H1 (cell line): ENCODE measurements around the gene SUGP1. TPM values are rescaled to one million over a fixed set of nuclear protein-coding genes. Genes with fewer than 3 reads are reported as not detected.

Experiments used
- CTCF ChIA-PET: fragments of 300-600 bp; sonication (Branson Sonifier 250); formaldehyde crosslinking; loops from one replicate; lab custom pipeline; 2021; ENCODE audit not compliant: partially characterized antibody; lab: Charles Lee
- POLR2A ChIA-PET: fragments of 300-600 bp; sonication (Branson Sonifier 250); formaldehyde crosslinking; loops from one replicate; lab custom pipeline; 2021; ENCODE audit warnings: inconsistent platforms; ENCODE audit not compliant: partially characterized antibody; lab: Charles Lee
- DNase-seq, 2 experiments: peaks; one replicate each; pipeline versions ENCODE4 v3.0.0 to v3.0.0-alpha.2; 2010 to 2022; ENCODE audit warnings: low spot score in 2 of 2, low read depth in 1 of 2, mixed read lengths in 1 of 2
- FAIRE-seq: peaks from 2 replicates; lab custom pipeline; 2011; peaks lifted over from hg19 to GRCh38; lab: Jason Lieb, UNC
- H2AFZ ChIP-seq: 2 replicates; pipeline ENCODE4 v1.8.1; 2012; ENCODE audit warnings: low read length, inconsistent platforms
- H2AK5ac ChIP-seq: 2 replicates; pipeline ENCODE4 v1.6.1; 2013; ENCODE audit warnings: low read depth, low read length
- H2BK120ac ChIP-seq: replicated peaks from 2 replicates; pipeline ENCODE3; 2013; ENCODE audit warnings: low read depth, low read length, inconsistent platforms
- H2BK12ac ChIP-seq: 2 replicates; pipeline ENCODE4 v1.6.1; 2013; ENCODE audit warnings: low read depth, low read length
- H2BK15ac ChIP-seq: 2 replicates; pipeline ENCODE4 v1.6.1; 2013; ENCODE audit warnings: low read length
- H2BK20ac ChIP-seq: 2 replicates; pipeline ENCODE4 v1.6.1; 2013; ENCODE audit warnings: low read length
- H2BK5ac ChIP-seq: 2 replicates; pipeline ENCODE4 v1.6.1; 2013; ENCODE audit warnings: low read depth, low read length
- H3K14ac ChIP-seq: 2 replicates; pipeline ENCODE4 v1.6.1; 2013; ENCODE audit warnings: inconsistent platforms; ENCODE audit not compliant: insufficient read length
- H3K18ac ChIP-seq: 2 replicates; pipeline ENCODE4 v1.6.1; 2013; ENCODE audit warnings: low read length; ENCODE audit errors: extremely low read depth
- H3K23ac ChIP-seq: 2 replicates; pipeline ENCODE4 v1.6.1; 2013; ENCODE audit warnings: inconsistent platforms; ENCODE audit not compliant: insufficient read length
- H3K23me2 ChIP-seq: 2 replicates; pipeline ENCODE4 v1.6.1; 2013; ENCODE audit warnings: low read depth, low read length
- H3K27ac ChIP-seq: 2 replicates; pipeline ENCODE4 v1.6.1; 2011; ENCODE audit warnings: low read depth, low read length, inconsistent platforms
- H3K27me3 ChIP-seq, 4 experiments: replicated peaks in 1 of 4; 1 replicate in 1 of 4; 2 replicates in 3 of 4; pipeline versions ENCODE4 v1.6.1 to v1.8.1; 2011 to 2013; ENCODE audit warnings: low read length in 3 of 4, mild to moderate bottlenecking in 3 of 4, inconsistent platforms in 2 of 4, mixed read lengths in 2 of 4, moderate library complexity in 1 of 4; ENCODE audit not compliant: control insufficient read depth in 3 of 4, insufficient read depth in 3 of 4; ENCODE audit errors: extremely low read depth in 1 of 4
- H3K36me3 ChIP-seq, 4 experiments: 2 replicates each; pipeline versions ENCODE4 v1.6.1 to v1.8.1; 2011 to 2013; ENCODE audit warnings: mild to moderate bottlenecking in 4 of 4, low read length in 3 of 4, moderate library complexity in 2 of 4, control low read depth in 1 of 4, inconsistent platforms in 1 of 4; ENCODE audit not compliant: insufficient read depth in 4 of 4, control insufficient read depth in 2 of 4
- H3K4ac ChIP-seq: replicated peaks from 2 replicates; pipeline ENCODE3; 2013; ENCODE audit warnings: low read length, low read depth, mixed read lengths, inconsistent platforms; ENCODE audit not compliant: insufficient read length
- H3K4me1 ChIP-seq, 4 experiments: replicated peaks in 1 of 4; 1 replicate in 1 of 4; 2 replicates in 3 of 4; pipeline versions ENCODE4 v1.6.1 to v1.8.1; 2011 to 2013; ENCODE audit warnings: low read length in 3 of 4, inconsistent platforms in 2 of 4, mixed read lengths in 1 of 4; ENCODE audit not compliant: insufficient read depth in 4 of 4, control insufficient read depth in 3 of 4
- H3K4me2 ChIP-seq, 2 experiments: 2 replicates each; pipeline versions ENCODE4 v1.6.1 to v1.8.1; 2011 to 2013; ENCODE audit warnings: low read depth in 2 of 2, low read length in 2 of 2, control low read depth in 1 of 2, inconsistent platforms in 1 of 2, mild to moderate bottlenecking in 1 of 2; ENCODE audit not compliant: insufficient read depth in 1 of 2
- H3K4me3 ChIP-seq, 4 experiments: fragments of 200-600, 300-600 bp in 1 of 4; sonication (generic), shearing (Covaris generic), sonication (Bioruptor Twin) in 1 of 4; 2 replicates each; pipeline versions ENCODE4 v1.5.1 to v1.8.1; 2011 to 2016; ENCODE audit warnings: low read length in 4 of 4, low read depth in 3 of 4, control low read depth in 2 of 4, inconsistent platforms in 2 of 4, mild to moderate bottlenecking in 2 of 4, mixed read lengths in 1 of 4, moderate library complexity in 1 of 4; ENCODE audit not compliant: insufficient read depth in 2 of 4; ENCODE audit errors: extremely low read depth in 1 of 4
- H3K56ac ChIP-seq: replicated peaks from 2 replicates; pipeline ENCODE3; 2013; ENCODE audit warnings: low read depth, mild to moderate bottlenecking, mixed read lengths, low read length, inconsistent platforms; ENCODE audit not compliant: insufficient read length
- H3K79me1 ChIP-seq: 2 replicates; pipeline ENCODE4 v1.6.1; 2013; ENCODE audit warnings: low read depth, low read length, control low read depth
- H3K79me2 ChIP-seq, 2 experiments: 2 replicates each; pipeline versions ENCODE4 v1.6.1 to v1.8.1; 2012 to 2013; ENCODE audit warnings: low read length in 2 of 2, mild to moderate bottlenecking in 2 of 2, inconsistent platforms in 1 of 2; ENCODE audit not compliant: insufficient read depth in 2 of 2, control insufficient read depth in 1 of 2
- H3K9ac ChIP-seq, 4 experiments: replicated peaks in 1 of 4; 1 replicate in 1 of 4; 2 replicates in 3 of 4; pipeline versions ENCODE4 v1.6.1 to v1.8.1; 2011 to 2013; ENCODE audit warnings: low read depth in 3 of 4, low read length in 3 of 4, control low read depth in 2 of 4, mild to moderate bottlenecking in 2 of 4, moderate library complexity in 2 of 4, inconsistent platforms in 1 of 4; ENCODE audit errors: extremely low read depth in 1 of 4
- H3K9me3 ChIP-seq, 2 experiments: 2 replicates each; pipeline versions ENCODE4 v1.6.1 to v1.8.1; 2012 to 2013; ENCODE audit warnings: mild to moderate bottlenecking in 2 of 2, moderate library complexity in 2 of 2, control low read depth in 1 of 2, inconsistent platforms in 1 of 2, low read depth in 1 of 2, low read length in 1 of 2, mixed read lengths in 1 of 2; ENCODE audit not compliant: insufficient read depth in 2 of 2
- H4K20me1 ChIP-seq, 2 experiments: replicated peaks in 1 of 2; 2 replicates each; pipeline versions ENCODE3 to v1.8.1; 2011 to 2013; ENCODE audit warnings: inconsistent platforms in 2 of 2, low read length in 2 of 2, mild to moderate bottlenecking in 1 of 2; ENCODE audit not compliant: insufficient read depth in 2 of 2, control insufficient read depth in 1 of 2
- H4K5ac ChIP-seq: 2 replicates; pipeline ENCODE4 v1.6.1; 2013; ENCODE audit warnings: low read length, low read depth, mixed read lengths, inconsistent platforms; ENCODE audit not compliant: insufficient read length
- H4K8ac ChIP-seq: 2 replicates; pipeline ENCODE4 v1.8.0; 2013; ENCODE audit warnings: mild to moderate bottlenecking, moderate library complexity, low read length, inconsistent platforms; ENCODE audit not compliant: insufficient read depth; ENCODE audit errors: extremely low read depth
- H4K91ac ChIP-seq: replicated peaks from 2 replicates; pipeline ENCODE3; 2013; ENCODE audit warnings: low read length, mixed read lengths, inconsistent platforms; ENCODE audit not compliant: insufficient read length
- ASH2L ChIP-seq: fragments of 200-600, 300-600 bp; sonication (generic); IDR thresholded peaks from one replicate; pipeline ENCODE4 v1.7.1; 2017; ENCODE audit warnings: low read length
- NANOG ChIP-seq: IDR thresholded peaks from 2 replicates; pipeline ENCODE4 v1.6.1; 2011; ENCODE audit warnings: low read length, low read depth, mild to moderate bottlenecking, inconsistent platforms; ENCODE audit not compliant: insufficient read depth, poor library complexity, severe bottlenecking
- POU5F1 ChIP-seq: IDR thresholded peaks from 2 replicates; pipeline ENCODE4 v1.6.1; 2011; ENCODE audit warnings: low read depth, mild to moderate bottlenecking, low read length, moderate library complexity
- RNF2 ChIP-seq: fragments of 200-900, 300-1000 bp; sonication (generic); IDR thresholded peaks from 2 replicates; pipeline ENCODE4 v1.7.1; 2016; ENCODE audit warnings: borderline replicate concordance, low read depth, mild to moderate bottlenecking, antibody characterized with exemption, low read length; ENCODE audit not compliant: poor library complexity, severe bottlenecking; ENCODE audit errors: missing control alignments
- TAF7 ChIP-seq: optimal IDR thresholded peaks from 2 replicates; pipeline ENCODE3; 2011; ENCODE audit warnings: low read depth, mild to moderate bottlenecking, inconsistent platforms, low read length, moderate library complexity, borderline replicate concordance
- WGBS, 2 experiments: shearing (Covaris generic) in 1 of 2; methylation state at CpG; one replicate each; pipeline versions ENCODE4 v1.1.6 to v1.1.7; 2013 to 2015; ENCODE audit warnings: low lambda C conversion rate in 2 of 2, mixed read lengths in 2 of 2, inconsistent platforms in 1 of 2, low coverage in 1 of 2, missing lambda C conversion rate in 1 of 2; ENCODE audit not compliant: insufficient replicate concordance in 2 of 2, insufficient coverage in 1 of 2, insufficient read length in 1 of 2; ENCODE audit errors: extremely low coverage in 1 of 2, missing lambda C conversion rate in 1 of 2; 5-methylcytosine and 5-hydroxymethylcytosine counted together
- polyA plus RNA-seq, 7 experiments: library from polyadenylated mRNA; depleted of rRNA in 3 of 7; stranded (reverse) in 5 of 7; unstranded in 2 of 7; fragments of >200 nt in 5 of 7; fragments of 200-250 nt in 2 of 7; gene quantifications; 1 replicate in 5 of 7; 2 replicates in 1 of 7; 4 replicates in 1 of 7; pipeline versions ENCODE4 v1.2.1 to v1.2.3, GENCODE V29; 2011 to 2013; ENCODE audit warnings: missing spikeins in 2 of 7, mixed read lengths in 2 of 7
- total RNA-seq: library from RNA; stranded (reverse); fragmentation: NEBNext Ultra II Directional; extraction: Animal tissue kit (Norgen Biotek cat#: 25700); gene quantifications from 2 replicates; pipeline ENCODE4 v1.2.1, GENCODE V29; 2021

SUGP1 gene
- total and polyA plus RNA-seq, 2 of the 8 experiments (the other 6 are each of a cell fraction or from before 2014, with no cell fraction given): 38.5 to 65.2 TPM

- no peak overlapping the region for H3K56ac ChIP-seq
- no peak overlapping the region for H2AFZ ChIP-seq
- no peak overlapping the region for H2BK15ac ChIP-seq
- no peaks in the 10 kb centered on the region; a peak in 1 of 4 replicates for H3K79me2 ChIP-seq
- H3K9me3 ChIP-seq: no peaks in the 10 kb centered on the region
- H3K4me2 ChIP-seq: no peak overlapping the region
- no peak overlapping the region for H4K5ac ChIP-seq
- FAIRE-seq (no peak), DNase-seq (no peak)
- WGBS, 2 experiments: 86% methylated on average over 16 of the region's 16 CpGs; no CpG with 5 or more reads in 1 of the 2 experiments
- H3K4ac ChIP-seq: no peak overlapping the region
- H3K27ac ChIP-seq: 0 out of 2 replicates have a peak overlapping the region, but pooled peaks have one; percentile 40
- H3K27me3 ChIP-seq: no peaks in the 10 kb centered on the region
- 0 out of 2 replicates have a peak overlapping the region, but pooled peaks have one; percentile 47 for H2BK5ac ChIP-seq
- H3K23ac ChIP-seq: no peak overlapping the region
- no peak overlapping the region for H3K14ac ChIP-seq
- H4K20me1 ChIP-seq: peaks cover 12 to 17% of the 10 kb centered on the region in 2 experiments
- H3K36me3 ChIP-seq: peaks cover 13 to 36% (median 24%) of the 10 kb centered on the region in 4 experiments
- H2BK12ac ChIP-seq: no peak overlapping the region
- no peak overlapping the region for H3K4me3 ChIP-seq
- no peak overlapping the region for H2BK20ac ChIP-seq
- peaks cover 5% of the 10 kb centered on the region; the same call in 1 of the 2 replicates for H3K79me1 ChIP-seq
- no peak overlapping the region; a peak in 1 of 7 replicates for H3K9ac ChIP-seq
- ChIA-PET POLR2A (interaction anchor here (0.5 to 2.3 kb wide), 3 partner anchors 9 to 1233 kb away, joined by 3 to 8 read pairs (median 3); no protein-coding TSS in a partner anchor), CTCF (interaction anchor here (3.2 kb wide), 1 partner anchor 12 kb away, joined by 17 read pairs; no protein-coding TSS in a partner anchor)
- no peaks in the 10 kb centered on the region for H3K23me2 ChIP-seq
- no peak overlapping the region; the same call in 1 of the 2 replicates for H4K8ac ChIP-seq
- no peaks in the 10 kb centered on the region for H3K4me1 ChIP-seq
- no peak overlapping the region for H4K91ac ChIP-seq
- no peak overlapping the region for H2AK5ac ChIP-seq
- H3K18ac ChIP-seq: no peak overlapping the region
- H2BK120ac ChIP-seq: no peak overlapping the region
- TF ChIP-seq POU5F1 (no peak), RNF2 (no peak), TAF7 (no peak), ASH2L (no peak), NANOG (no peak)
Measured at GRCh38 chr19:19335408-19336158, 15.3 kb upstream of the SUGP1 start.
